NB4 (cell line): ENCODE measurements around the gene SIK2.

ENCODE experiments used
- CTCF ChIP-seq: IDR thresholded peaks from one replicate; pipeline ENCODE4 v1.5.1; 2012; ENCODE audit warnings: low read depth, low read length
- MAX ChIP-seq: IDR thresholded peaks from 2 replicates; pipeline ENCODE4 v1.6.1; 2011; ENCODE audit warnings: low read depth, low read length
- MYC ChIP-seq: IDR thresholded peaks from 2 replicates; pipeline ENCODE4 v1.6.1; 2011; ENCODE audit warnings: low read depth, low read length
- POLR2A ChIP-seq: IDR thresholded peaks from 2 replicates; pipeline ENCODE4 v1.6.1; 2011; ENCODE audit warnings: mild to moderate bottlenecking; ENCODE audit not compliant: insufficient read length; ENCODE audit errors: extremely low read depth

- no peak for TF ChIP-seq CTCF
- TF ChIP-seq POLR2A = no peak
- no peak for TF ChIP-seq MAX
- TF ChIP-seq MYC = no peak
Observed at GRCh38 chr11:111736621-111737443, 134.6 kb downstream of the SIK2 start.
